ENCODE measurements around the gene ETV5. TPM values are rescaled to one million over a fixed set of nuclear protein-coding genes. Genes with fewer than 3 reads are reported as not detected.

ETV5 gene
- total RNA-seq, 1 donor from 2014 or later = 17.1 TPM

GRCh38 chr3:186070133-186070532, 38.8 kb downstream of the ETV5 start:
- TF ChIP-seq, protein P1, sequence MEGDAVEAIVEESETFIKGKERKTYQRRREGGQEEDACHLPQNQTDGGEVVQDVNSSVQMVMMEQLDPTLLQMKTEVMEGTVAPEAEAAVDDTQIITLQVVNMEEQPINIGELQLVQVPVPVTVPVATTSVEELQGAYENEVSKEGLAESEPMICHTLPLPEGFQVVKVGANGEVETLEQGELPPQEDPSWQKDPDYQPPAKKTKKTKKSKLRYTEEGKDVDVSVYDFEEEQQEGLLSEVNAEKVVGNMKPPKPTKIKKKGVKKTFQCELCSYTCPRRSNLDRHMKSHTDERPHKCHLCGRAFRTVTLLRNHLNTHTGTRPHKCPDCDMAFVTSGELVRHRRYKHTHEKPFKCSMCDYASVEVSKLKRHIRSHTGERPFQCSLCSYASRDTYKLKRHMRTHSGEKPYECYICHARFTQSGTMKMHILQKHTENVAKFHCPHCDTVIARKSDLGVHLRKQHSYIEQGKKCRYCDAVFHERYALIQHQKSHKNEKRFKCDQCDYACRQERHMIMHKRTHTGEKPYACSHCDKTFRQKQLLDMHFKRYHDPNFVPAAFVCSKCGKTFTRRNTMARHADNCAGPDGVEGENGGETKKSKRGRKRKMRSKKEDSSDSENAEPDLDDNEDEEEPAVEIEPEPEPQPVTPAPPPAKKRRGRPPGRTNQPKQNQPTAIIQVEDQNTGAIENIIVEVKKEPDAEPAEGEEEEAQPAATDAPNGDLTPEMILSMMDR (conservative IDR thresholded peaks at IDR 0.05; ENCODE audit: low read depth, low read length) = no peak
- no peak overlapping the region for H3K4me3 ChIP-seq (ENCODE audit: low read depth, low read length)
- no peak for DNase-seq (ENCODE audit: low read depth)

- H3K4me3 ChIP-seq (ENCODE audit: low read depth, low read length) = no peak overlapping the region
- DNase-seq (ENCODE audit: low read depth) = no peak
- TF ChIP-seq, protein P1 (conservative IDR thresholded peaks at IDR 0.05; ENCODE audit: low read depth, low read length) = no peak
Observed at GRCh38 chr3:186069199-186069598, 39.7 kb downstream of the ETV5 start.

DNA sequence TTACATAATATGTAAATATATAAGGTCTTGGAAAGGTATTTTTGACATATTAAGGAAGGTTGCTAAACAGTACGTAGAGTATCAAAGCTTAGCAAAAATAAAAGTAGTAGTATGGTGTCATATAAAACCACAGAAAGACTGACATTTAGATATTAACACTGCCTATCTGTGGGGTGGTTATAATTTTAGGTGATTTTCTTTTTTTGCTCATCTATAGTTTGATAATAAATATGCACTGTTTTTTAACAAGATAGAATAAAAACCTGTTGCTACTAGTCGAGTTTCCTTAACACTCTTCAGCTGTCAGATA, 40.7 kb downstream of the ETV5 start:
- DNase-seq (ENCODE audit: low read depth) = no peak
- no peak overlapping the region for H3K4me3 ChIP-seq (ENCODE audit: low read depth, low read length)
- TF ChIP-seq, protein P1 (conservative IDR thresholded peaks at IDR 0.05; ENCODE audit: low read depth, low read length) = no peak

GRCh38 chr3:186067360-186068242, 41.3 kb downstream of the ETV5 start:
- TF ChIP-seq, protein P1 (conservative IDR thresholded peaks at IDR 0.05; ENCODE audit: low read depth, low read length) = no peak
- DNase-seq (ENCODE audit: low read depth) = no peak
- H3K4me3 ChIP-seq (ENCODE audit: low read depth, low read length) = no peak overlapping the region

DNA sequence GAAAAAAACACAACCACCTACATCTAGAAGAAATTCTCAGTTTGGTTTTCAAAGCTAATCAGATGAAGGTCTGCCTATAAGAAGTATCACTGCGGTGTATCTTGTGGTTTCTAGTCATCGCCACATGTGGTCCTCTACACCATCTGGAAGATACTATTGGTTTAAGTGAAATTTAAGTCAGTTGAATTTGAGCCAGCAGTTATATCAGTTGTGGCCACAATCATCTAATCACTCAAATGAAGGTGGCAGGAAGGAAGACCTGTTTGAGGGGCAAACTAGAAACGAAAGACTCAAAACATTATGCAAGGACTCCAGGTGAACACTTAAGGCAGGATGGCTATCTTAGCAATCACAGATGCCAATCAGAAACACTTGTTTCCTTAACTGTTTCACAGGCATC, 48.7 kb downstream of the ETV5 start:
- TF ChIP-seq, protein P1 (conservative IDR thresholded peaks at IDR 0.05; ENCODE audit: low read depth, low read length) = no peak
- H3K4me3 ChIP-seq (ENCODE audit: low read depth, low read length) = no peak overlapping the region

GRCh38 chr3:186059192-186059591, 49.7 kb downstream of the ETV5 start:
- no peak overlapping the region for H3K4me3 ChIP-seq (ENCODE audit: low read depth, low read length)
- no peak for DNase-seq (ENCODE audit: low read depth)
- TF ChIP-seq, protein P1 (conservative IDR thresholded peaks at IDR 0.05; ENCODE audit: low read depth, low read length) = no peak

More for the DNA sequence above, 48.7 kb downstream of the ETV5 start:
- no peak for DNase-seq (ENCODE audit: low read depth)

DNA sequence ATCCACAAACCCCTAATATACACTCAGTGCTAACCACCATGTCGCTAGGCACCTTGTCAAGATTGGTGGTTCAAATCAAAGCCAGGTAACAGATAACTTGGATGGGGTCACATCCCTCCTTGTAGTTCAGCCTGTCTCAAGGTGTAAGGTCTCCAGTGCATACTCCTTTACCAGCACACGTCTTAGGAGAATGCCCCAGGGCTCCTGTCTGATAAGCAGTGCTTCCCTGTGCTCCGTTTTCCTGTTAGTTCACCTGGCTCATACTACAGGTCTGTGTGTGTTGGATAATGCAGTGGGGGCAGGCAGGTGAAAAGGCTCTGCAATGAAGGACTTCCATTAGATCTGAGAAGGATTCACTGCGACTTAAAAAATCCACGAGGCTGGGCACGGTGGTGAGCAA, 50.7 kb downstream of the ETV5 start:
- TF ChIP-seq, protein P1 (conservative IDR thresholded peaks at IDR 0.05; ENCODE audit: low read depth, low read length) = no peak
- DNase-seq (ENCODE audit: low read depth) = no peak

More for the DNA sequence above, 50.7 kb downstream of the ETV5 start:
- no peak overlapping the region for H3K4me3 ChIP-seq (ENCODE audit: low read depth, low read length)

All from epithelial cell of proximal tubule (primary cell).